Activated CD8-positive, alpha-beta memory T cell treated with anti-CD3 and anti-CD28 coated beads, Interleukin-2, amount 50 U/mL, for 48 hours (primary cell): Measurements from ENCODE around the gene MYLK4.

Experiments
- DNase-seq: peaks from one replicate; pipeline ENCODE4 v3.0.0-alpha.2; 2020

Gene MYLK4

DNA sequence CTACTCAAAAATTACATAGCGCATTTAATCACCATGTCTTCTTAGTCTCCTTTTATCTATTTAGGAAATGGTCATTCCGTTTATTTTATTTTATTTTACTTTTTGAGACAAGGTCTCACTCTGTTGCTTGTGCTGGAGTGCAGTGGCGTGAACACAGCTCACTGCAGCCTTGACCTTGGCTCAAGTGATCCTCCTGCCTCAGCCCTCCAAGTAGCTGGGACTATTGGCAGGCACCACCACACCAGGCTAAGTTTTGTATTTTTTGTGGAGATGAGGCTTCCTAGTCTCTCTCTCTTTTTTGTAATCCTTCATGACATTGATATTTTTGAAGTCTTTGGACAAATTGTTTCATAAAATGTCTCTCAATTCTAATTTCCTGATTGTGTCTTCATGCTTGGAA is 4.7 kb upstream of the MYLK4 start:
- no peak for DNase-seq

DNA sequence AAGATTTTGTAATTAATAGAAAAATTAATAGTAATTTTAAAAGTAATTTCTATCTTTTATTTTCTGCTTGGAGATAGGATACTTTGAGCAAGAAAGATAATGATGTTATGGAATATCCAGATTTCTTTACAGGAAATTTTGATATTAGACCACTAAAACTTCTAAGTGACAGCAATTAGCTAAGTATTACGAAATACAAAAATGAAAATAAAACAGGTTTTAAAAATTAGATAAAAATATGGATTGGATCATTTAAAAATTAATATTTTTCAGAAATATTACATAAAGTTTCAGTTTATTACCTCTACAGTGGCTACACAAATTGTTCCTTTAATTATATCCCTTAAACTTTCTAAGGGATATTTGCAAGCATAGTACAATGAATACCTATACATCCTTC is 4.2 kb upstream of the MYLK4 start:
- no peak for DNase-seq

DNA sequence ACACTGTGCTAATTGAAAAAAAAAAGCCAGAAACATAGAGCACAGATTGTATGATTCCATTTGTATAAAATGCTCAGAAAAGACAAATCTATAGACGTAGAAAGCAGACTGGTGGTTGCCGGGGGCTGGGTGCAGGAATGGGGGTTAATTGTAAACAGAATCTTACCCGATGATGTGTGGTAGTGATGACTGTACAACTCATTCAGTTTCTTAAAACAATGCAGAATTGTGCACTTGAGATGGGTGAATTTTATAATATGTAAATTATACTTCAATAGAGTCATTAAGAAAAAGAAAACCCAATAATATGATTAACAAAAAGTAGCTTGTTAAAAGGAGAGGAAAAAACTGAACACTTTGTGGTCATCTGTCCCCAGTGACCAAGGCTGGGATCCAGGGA is 3.7 kb upstream of the MYLK4 start:
- no peak for DNase-seq

DNA sequence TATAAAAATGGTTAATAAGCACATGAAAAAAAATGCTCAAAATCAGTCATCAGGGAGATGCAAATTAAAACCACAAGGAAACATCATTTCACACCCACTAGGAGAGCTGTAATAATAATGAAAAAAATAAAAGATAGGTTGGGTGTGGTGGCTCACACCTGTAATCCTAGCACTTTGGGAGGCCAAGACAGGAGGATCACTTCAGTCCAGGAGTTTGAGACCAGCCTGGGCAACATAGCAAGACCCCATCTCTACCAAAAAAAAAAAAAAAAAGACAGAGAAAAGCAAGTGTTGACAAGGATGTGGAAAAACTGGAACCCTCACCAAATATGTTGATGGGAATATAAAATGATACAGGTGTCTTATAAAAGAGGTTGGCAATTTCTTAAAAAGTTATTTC is 3.0 kb upstream of the MYLK4 start:
- no peak for DNase-seq

DNA sequence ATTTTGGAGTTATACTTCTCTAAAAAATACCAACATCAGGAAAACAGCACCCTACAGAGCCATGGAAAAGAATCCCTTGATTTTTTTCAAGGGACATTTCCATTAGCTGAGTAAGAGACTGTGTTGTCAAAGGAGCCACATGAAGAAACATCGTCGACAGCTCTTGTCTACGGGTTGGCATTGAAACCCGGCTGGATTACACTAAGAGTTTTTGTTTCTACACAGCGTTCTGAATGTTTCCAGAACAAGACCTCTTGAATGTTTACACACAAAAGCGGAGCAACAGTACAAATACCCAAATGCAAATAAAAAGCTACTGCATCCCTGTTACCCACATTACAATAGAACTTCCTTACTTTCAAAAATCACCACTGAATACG is 2.4 kb upstream of the MYLK4 start:
- no peak for DNase-seq

DNA sequence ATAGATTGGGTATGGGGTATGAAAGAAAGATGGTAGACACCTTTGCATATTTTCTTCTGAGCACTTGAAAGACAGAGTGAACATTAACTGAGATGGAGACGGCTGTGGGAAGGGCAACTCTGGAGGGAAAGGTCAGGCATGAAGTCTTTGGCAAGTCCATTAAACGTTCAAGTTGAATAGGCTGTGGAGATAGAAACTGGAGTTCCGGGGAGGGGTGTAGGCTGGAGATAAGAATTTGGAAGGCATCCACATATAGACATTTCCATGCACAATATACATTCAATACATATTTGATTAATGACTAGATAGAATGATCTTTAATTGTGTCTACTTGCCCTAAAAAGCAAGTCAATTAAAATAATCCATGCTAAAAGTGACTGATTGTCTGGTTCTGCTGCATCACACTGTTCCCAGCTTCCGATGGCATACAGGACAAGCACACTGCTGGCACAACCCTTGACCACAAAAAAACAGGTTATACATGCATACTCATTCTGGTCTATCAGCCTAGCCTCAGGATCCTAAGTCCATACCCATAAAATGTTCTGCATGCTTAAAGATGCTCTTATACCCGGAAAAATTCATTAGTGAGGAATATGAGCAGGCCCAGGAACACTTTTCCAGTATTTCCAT is 1.9 kb upstream of the MYLK4 start:
- no peak for DNase-seq

DNA sequence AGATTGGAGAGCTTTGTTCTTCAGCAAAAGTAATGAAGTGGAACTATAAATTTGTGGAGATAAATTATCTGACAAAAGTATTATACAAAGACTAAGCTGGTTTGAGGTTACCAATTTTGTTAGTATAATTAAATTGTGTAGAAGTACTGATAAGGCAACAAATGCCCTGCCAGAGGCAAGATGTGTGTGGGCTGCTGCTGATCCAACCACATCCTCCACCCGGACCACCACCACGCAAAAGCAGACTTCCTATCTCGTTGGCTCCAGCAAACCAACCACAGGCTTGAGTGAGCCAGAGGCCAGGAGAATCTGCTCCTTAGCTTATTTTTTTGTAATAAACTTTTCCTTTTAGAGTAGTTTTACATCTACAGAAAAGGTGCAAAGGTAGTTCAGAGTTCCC is 1.1 kb upstream of the MYLK4 start:
- no peak for DNase-seq

DNA sequence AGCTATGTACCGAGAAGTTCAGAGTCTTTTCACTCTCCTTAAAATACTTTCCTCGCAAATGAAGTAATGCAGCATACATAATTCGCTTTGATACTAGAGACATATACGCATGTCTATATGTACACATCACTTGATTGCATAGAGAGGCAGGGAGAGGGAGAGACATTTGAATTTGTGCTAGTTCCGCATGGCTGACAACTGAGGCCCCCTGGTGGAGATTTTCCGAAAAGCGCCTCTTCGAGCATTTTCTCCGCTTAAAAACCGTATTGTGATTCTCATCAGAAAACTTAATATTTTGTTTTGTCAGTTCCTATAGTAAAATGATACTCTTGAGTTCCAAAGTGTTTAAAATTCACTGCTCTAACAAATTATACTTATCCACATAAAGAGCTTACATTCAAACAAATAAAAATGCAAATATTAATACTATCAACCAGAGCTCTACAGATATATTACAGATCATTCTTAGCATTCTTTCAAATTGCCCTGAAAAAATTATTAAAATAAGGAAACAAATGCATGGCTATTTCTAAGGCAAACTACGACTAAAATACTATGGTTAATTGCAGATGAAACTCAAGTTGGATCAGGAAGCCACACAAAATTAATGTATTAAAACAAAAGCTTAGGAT is 637 bp downstream of the MYLK4 start:
- DNase-seq = peak; percentile 88

DNA sequence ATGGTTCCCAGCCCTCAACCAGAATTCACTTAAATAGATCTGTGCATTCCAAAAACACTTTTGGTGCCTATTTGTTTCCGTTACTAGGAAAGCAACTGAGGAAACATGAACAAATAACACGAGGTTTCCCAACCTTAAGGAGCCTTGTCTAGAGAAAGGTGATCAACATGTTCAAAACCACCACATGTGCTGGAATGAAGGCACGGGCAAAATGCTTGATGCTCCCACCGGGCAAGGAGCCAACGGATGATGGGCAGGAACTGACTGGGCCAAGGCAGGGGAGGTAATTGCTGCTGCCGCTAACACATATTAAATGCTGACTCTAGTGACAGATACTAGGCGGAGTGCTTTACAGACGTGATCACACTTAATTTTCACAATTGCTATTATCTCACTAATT is 2.5 kb downstream of the MYLK4 start:
- DNase-seq = no peak

DNA sequence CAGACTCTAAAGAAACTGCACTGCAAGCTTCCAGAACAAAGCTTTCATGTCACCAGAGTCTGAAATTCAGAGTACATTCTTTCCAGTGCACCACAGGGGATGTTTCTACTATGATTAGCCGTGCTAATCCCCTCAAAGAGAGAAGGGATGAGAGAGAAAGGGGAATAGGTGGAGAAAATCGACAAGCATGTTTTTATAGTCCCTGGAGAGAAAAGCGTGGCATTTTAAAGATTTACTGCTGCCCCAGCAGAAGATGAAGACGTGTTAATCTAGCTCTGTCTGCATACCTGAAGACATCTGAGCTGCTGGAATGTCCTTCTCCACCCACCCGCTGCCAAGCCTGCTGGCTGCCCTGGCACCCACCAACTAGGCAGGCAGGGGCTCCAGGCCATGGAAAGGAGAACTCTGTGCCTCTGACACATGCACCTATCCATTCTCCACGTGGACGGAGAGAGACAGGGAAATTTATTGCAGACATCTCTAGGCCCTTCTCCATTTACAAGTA is 4.1 kb downstream of the MYLK4 start:
- no peak for DNase-seq

DNA sequence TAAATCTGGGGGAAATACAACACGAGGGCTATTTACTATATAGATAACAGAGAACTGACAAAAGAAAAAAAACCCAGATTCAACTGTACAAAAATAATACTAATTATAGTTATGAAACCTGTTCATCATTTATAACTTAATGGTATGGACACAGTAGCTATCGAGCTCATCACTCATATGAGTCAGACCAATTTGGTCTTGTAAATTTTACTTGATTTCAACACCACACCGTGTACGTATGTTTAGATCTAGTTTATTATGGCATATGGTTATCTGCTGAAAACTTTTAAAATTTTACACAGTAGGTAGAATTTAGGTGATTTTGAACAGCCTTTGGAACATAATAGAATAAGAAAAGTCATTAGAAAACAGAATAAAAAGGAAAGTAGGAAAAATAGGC is 5.5 kb downstream of the MYLK4 start:
- DNase-seq = no peak

DNA sequence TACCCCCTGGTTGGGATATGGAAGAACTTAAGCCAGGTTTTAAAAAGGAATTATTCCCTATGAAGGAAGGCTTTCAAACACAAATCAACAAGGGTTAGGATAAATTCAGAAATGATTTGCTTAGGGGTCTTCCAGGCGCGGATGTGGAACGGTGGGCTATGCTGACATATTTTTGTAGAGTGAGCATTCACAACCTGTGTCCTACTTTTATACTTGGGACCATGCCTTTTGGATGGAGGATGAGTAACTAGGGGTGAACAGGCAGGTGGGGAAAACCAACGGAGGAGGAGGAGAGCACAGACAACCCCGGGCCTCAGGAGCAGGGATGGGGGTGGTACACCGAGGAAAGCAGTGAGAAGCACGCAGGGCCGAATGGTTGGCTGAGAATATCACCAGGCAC is 5.9 kb downstream of the MYLK4 start:
- DNase-seq = no peak

DNA sequence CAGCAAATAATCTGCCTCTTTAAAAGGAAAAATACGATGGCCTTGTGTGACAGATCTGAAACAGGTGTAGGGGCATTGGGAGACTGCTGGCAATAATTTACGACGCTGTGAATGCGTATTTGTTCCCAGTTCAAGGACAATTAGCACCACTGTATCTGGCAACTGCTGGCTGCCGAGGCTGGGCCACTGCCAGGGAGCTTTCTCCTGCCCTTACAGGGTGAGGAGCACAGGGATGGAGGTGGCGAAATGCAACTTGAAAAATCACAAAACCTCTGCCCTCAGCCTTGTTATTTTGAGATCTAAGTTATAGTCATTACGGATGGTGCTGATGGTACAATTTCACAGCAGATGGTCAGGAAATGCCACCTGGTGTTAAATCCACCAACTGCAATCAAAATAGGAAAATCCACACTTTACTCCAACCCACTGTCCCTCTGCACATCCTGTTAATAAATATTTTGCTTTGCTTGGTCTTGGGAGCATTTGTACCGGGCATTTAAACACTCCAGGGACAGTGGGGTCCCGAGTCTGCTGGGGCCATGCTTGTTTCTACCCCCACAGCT is 6.4 kb downstream of the MYLK4 start:
- DNase-seq = no peak

DNA sequence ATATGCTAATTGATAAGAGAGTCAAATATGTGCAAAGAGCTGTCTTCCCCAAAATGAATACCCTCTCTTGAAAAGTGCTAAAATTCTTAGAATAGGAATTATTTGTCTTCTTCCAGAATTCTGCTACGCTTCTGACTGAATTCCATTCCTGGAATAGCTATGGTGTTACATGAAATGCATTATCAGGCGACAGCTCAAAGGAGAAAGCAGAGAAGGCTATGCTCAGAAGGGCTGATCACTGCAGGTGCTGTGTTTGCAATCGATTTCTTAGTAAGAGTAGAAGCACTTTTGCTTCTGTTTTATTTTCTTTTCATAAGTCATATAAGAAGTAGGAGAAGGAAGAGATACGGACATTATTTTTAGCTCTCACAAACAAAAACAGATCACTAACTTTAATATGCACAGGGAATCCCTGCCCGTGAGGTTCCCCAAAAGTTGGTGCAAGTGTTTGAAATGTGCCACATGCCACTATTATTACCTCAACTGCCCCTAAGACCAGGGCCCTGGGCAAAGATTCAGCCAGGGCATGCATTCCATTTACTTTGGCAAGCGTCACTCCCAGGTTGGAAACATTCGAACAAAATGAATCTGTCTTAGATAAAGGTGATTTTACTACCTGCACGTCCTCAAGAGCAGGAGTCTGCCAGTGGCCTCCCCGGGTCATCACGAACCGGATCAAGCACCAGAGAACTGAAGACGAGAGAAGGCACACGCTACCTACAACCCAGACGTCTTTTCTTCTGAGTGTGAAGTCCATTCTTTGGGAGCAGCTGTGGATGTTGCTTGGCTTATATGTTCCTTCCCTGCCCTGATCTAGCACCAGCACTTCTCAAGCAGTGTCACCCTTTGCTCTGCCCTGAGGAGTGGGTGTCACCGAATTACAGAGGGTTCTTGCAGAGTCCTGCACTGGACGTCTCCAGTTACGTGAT is 7.2 kb downstream of the MYLK4 start:
- no peak for DNase-seq

DNA sequence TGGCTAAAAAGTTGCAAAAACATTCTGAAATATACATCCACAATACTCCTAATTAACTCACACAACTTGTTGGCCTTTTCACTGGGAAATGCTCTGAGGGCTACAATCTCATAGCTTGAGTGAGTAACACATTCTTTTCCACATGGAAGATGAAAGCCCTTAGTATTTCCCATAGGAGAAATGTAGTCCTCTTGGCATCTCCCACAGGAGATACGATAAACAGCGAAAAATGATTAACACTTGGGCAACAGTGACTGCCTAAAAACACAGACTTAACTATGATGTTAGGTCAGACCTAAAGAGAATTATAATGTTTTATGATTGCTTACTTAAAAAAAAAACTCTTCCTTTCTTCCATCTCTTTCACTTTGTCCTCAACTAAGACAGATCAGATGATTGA is 9.0 kb downstream of the MYLK4 start:
- no peak for DNase-seq

DNA sequence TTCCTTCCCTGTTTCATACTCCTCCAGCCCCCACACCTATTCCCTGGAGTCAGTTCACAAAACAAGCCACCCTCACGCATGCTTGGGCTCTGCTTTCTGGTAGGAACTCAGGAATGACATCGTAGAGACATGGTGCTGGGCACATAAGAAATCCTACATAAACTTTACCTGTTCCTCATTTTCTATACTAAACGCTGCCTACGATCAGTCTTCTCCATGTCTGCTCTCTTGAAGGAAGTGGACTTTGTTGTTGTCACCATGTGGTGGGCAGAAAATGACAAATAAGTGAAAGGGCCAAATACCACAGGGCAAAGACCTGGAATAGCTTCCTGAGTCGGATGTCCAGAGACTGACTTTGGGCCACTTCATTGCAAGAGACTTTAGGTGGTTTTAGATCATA is 10.1 kb downstream of the MYLK4 start:
- no peak for DNase-seq

DNA sequence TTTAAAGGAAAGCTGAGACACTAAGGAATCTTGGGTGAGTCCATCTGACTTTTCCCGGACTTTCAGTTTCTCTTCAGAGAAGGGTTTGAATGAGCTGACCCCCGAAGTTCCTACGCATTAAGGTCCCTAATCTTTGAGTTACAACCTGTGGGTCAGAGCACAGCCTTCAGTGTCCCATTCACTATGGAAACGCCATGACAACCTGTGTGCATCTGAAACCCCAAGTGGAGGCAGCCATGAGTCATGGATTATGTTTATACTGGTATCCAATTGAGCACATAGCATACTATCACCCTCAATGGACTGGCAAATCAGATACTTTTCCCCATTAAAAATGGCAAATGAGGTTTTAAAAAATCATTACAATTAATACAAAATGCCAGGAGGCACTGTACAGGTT is 11.4 kb downstream of the MYLK4 start:
- no peak for DNase-seq

DNA sequence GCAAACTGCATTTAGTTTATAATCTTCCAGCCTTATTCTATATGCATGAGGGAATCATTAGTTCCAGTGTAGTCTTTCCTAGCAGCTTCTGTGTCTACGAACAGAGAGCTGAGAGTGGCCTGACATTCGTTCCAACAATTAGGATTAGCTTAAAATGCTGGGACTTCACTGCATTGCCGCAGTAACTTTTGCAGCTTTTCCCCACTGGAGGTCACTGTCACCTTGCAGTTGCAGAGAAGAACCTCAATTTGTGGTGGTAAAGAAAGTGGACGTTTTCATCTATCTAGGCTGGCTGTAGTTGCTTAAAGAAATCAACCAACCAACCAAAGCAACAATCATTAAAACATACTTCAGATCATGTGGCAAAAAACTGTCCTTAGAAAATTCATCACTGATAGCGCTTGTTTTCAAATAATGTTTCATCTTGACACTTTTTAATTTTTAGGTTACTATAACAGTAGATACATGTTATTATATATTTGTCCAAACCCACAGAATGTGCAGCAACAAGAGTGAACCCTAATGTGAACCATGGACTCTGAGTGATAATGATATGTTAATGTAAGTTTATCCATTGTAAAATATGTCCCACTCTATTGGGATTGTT is 12.2 kb downstream of the MYLK4 start:
- no peak for DNase-seq

DNA sequence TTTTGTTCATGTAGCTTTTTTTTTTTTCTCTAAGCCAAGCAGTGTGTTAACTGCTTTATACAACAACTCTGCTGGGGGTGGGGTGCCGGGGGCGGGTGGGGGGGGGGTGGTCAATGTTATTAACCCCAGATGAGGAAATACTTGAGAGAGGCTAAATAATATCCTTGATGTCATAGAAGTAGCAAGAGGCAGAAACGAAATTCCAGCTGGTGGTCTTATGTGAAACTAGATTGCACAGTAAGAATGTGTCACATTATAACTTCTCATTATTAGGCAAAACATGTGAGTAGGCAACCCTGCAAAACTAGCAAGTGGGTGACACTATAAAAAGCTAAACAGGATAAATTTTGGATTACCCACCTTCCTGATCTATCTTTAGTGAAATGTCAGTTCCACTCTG is 12.8 kb downstream of the MYLK4 start:
- DNase-seq = no peak

DNA sequence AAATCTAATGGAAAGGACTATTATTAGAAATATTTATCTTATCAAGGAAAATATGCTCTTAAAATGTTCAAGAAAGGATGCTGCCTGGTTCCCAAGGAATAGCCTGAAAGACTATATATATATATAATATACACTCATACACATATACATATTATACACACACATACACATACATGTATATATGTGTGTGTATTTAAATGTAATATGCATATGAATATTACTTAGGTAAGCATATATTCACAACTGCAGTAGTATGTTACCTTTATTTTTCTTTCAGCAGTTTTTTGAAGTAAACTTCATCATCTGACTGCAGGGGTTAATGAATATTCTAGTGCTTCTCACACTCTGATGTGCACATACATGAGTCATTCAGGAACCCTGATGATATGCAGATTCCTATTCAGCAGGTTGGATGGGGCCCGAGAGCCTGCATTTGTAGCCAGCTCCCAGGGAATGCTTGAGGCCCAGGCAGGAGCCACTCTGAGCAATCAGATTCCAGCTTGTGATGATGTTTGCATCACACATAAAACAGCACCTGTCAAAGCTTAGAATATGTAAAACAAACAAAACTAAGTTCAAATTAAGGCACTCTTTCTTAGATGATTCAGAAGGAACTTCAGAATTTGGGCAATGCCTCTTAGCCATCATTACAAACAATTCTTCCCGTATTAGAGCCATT is 16.1 kb downstream of the MYLK4 start:
- no peak for DNase-seq

DNA sequence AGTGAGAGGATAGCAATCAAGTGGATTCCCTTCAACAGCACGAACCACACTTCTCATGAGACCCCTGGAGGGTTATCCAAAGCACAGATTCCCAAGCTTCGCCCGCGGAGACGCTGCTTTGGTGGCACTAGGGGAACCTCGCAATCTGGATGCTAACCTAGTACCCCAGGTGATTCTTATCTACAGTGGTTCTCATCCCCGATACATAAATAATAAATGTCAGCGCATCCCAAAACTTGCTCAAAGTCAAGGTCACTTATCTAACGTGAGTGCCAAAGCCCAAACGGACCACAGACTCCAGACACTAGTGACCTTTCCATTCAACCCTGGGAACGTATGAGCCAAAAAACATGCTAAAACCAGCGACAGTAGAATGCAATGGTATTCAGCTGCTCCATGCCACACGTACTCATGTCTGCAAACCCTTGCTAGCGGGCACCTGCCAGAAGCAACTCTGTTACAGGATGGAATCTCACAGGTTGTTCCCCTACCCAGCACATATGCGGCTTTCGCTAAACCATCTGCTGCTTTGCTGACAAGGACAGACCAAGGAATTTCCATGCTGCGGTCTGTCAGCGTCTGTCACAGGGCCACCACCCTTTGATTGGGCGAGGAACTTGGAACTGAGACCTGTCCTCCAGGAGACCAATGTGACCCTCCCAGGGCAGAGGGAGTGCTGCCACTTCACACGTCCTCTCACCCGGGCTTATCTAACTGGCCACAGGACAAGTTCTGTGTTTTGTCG is 16.8 kb downstream of the MYLK4 start:
- DNase-seq = no peak

DNA sequence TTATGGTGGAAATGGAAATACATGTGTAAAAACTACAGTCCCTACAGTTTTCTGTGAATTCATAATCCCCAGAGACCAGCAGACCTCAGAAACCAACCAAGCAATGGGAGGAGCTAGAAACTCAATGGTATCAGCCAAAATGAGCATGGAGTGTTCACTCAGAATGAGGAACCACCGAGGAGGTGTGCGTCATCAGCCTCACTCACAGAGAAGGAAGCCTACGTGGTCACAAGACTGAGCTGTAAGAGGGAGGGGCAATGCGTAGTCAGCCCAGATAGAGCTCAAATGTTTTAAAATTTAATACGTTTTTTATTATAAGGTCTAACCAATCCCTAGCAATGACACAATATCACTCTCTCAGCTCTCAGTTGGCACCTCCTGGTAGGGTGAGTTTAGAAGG is 17.4 kb downstream of the MYLK4 start:
- DNase-seq = no peak
